ENCODE results near the gene MYO16.

The MYO16 gene

GRCh38 chr13:109131698-109132257 lies 502.4 kb downstream of the MYO16 start:
- TF ChIP-seq CTCF (IDR thresholded peaks at IDR 0.05; ENCODE audit: borderline replicate concordance, control extremely low read depth, extremely low read depth, insufficient read depth, missing control alignments): no peak
- in situ Hi-C loops (cut with MboI; ENCODE audit: low sequenced_read_pairs, unreplicated experiment): no loop called here
- no peak for DNase-seq (ENCODE audit: low spot score)

- no peak for DNase-seq (ENCODE audit: low spot score)
- TF ChIP-seq CTCF (IDR thresholded peaks at IDR 0.05; ENCODE audit: borderline replicate concordance, control extremely low read depth, extremely low read depth, insufficient read depth, missing control alignments): no peak
- in situ Hi-C loops (cut with MboI; ENCODE audit: low sequenced_read_pairs, unreplicated experiment): no loop called here
Observed at GRCh38 chr13:109135018-109135417, 505.6 kb downstream of the MYO16 start.

GRCh38 chr13:109136873-109137272 lies 507.5 kb downstream of the MYO16 start:
- TF ChIP-seq CTCF (IDR thresholded peaks at IDR 0.05; ENCODE audit: borderline replicate concordance, control extremely low read depth, extremely low read depth, insufficient read depth, missing control alignments): no peak
- no peak for DNase-seq (ENCODE audit: low spot score)
- in situ Hi-C loops (cut with MboI; ENCODE audit: low sequenced_read_pairs, unreplicated experiment): no loop called here

- no peak for DNase-seq (ENCODE audit: low spot score)
- no peak for TF ChIP-seq CTCF (IDR thresholded peaks at IDR 0.05; ENCODE audit: borderline replicate concordance, control extremely low read depth, extremely low read depth, insufficient read depth, missing control alignments)
- in situ Hi-C loops (cut with MboI; ENCODE audit: low sequenced_read_pairs, unreplicated experiment): no loop called here
Observed at GRCh38 chr13:109139346-109139745, 509.9 kb downstream of the MYO16 start.

GRCh38 chr13:109140054-109140453 lies 510.6 kb downstream of the MYO16 start:
- in situ Hi-C loops (cut with MboI; ENCODE audit: low sequenced_read_pairs, unreplicated experiment): no loop called here
- no peak for DNase-seq (ENCODE audit: low spot score)
- TF ChIP-seq CTCF (IDR thresholded peaks at IDR 0.05; ENCODE audit: borderline replicate concordance, control extremely low read depth, extremely low read depth, insufficient read depth, missing control alignments): no peak

- no peak for DNase-seq (ENCODE audit: low spot score)
- TF ChIP-seq CTCF (IDR thresholded peaks at IDR 0.05; ENCODE audit: borderline replicate concordance, control extremely low read depth, extremely low read depth, insufficient read depth, missing control alignments): no peak
- in situ Hi-C loops (cut with MboI; ENCODE audit: low sequenced_read_pairs, unreplicated experiment): no loop called here
Observed at GRCh38 chr13:109140479-109141349, 511.3 kb downstream of the MYO16 start.

Data from GM13976 (cell line).